Gastrocnemius medialis (tissue), 4 donors: ENCODE data around the gene JCHAIN.

Experiments
- CTCF ChIP-seq, 5 experiments: fragments of 450-650 bp in 3 of 5; fragments of 200-600 bp in 2 of 5; sonication (generic) in 2 of 5; IDR thresholded peaks in 4 of 5; conservative IDR thresholded peaks in 1 of 5; 1 replicate in 4 of 5; 2 replicates in 1 of 5; pipeline ENCODE4 v1.5.1; 2016 to 2019; ENCODE audit warnings: antibody characterized with exemption in 5 of 5, mild to moderate bottlenecking in 3 of 5, moderate library complexity in 3 of 5
- POLR2A ChIP-seq, 2 donors: fragments of 450-650 bp; IDR thresholded peaks; one replicate each; pipeline ENCODE4 v1.6.1; 2017; ENCODE audit warnings: antibody characterized with exemption in 2 of 2, mild to moderate bottlenecking in 2 of 2, moderate library complexity in 2 of 2

GRCh38 chr4:70634482-70634881 lies 31.8 kb downstream of the JCHAIN start:
- TF ChIP-seq CTCF (IDR thresholded peaks at IDR 0.05 in 4 of 5, conservative IDR thresholded peaks at IDR 0.05 in 1 of 5): no peak
- TF ChIP-seq POLR2A (IDR thresholded peaks at IDR 0.05): no peak
